CD14-positive monocyte (primary cell): ENCODE measurements around the gene CNTNAP5. TPM values are rescaled to one million over a fixed set of nuclear protein-coding genes. Genes with fewer than 3 reads are reported as not detected.

Experiments
- DNase-seq, 3 donors: peaks; one replicate each; pipeline ENCODE4 v3.0.0-alpha.2; 2011 to 2022
- H2AFZ ChIP-seq: 2 replicates; pipeline ENCODE4 v1.6.0; 2012; ENCODE audit warnings: mild to moderate bottlenecking, low read depth, low read length, inconsistent platforms; ENCODE audit not compliant: insufficient read depth, poor library complexity, severe bottlenecking
- H3K27ac ChIP-seq, 2 donors: 1 replicate in 1 of 2; 2 replicates in 1 of 2; pipeline ENCODE4 v1.5.1; 2012 to 2013; ENCODE audit warnings: low read length in 2 of 2, control low read depth in 1 of 2, inconsistent platforms in 1 of 2, low read depth in 1 of 2, mild to moderate bottlenecking in 1 of 2
- H3K27me3 ChIP-seq, 2 donors: one replicate each; pipeline versions ENCODE4 v1.6.0 to v1.6.1; 2011 to 2013; ENCODE audit warnings: low read length in 2 of 2; ENCODE audit not compliant: control insufficient read depth in 2 of 2, insufficient read depth in 2 of 2
- H3K36me3 ChIP-seq, 2 donors: replicated peaks in 1 of 2; 1 replicate in 1 of 2; 2 replicates in 1 of 2; pipeline versions ENCODE4 v1.5.1 to v1.6.1; 2012 to 2013; ENCODE audit warnings: low read length in 2 of 2, control low read depth in 1 of 2, inconsistent platforms in 1 of 2, mild to moderate bottlenecking in 1 of 2; ENCODE audit not compliant: insufficient read depth in 2 of 2, control insufficient read depth in 1 of 2
- H3K4me1 ChIP-seq, 2 donors: 1 replicate in 1 of 2; 2 replicates in 1 of 2; pipeline versions ENCODE4 v1.5.1 to v1.6.1; 2012 to 2013; ENCODE audit warnings: low read length in 2 of 2, control low read depth in 1 of 2, inconsistent platforms in 1 of 2, mild to moderate bottlenecking in 1 of 2, moderate library complexity in 1 of 2; ENCODE audit not compliant: insufficient read depth in 2 of 2, control insufficient read depth in 1 of 2
- H3K4me2 ChIP-seq: replicated peaks from 2 replicates; pipeline ENCODE3; 2012; ENCODE audit warnings: low read length, moderate library complexity, mild to moderate bottlenecking; ENCODE audit not compliant: poor library complexity, severe bottlenecking; ENCODE audit errors: extremely low read depth
- H3K4me3 ChIP-seq, 3 experiments: fragments of 200-600 bp in 1 of 3; sonication (generic) in 1 of 3; replicated peaks in 1 of 3; 1 replicate in 2 of 3; 2 replicates in 1 of 3; pipeline ENCODE4 v1.5.1; 2011 to 2013; ENCODE audit warnings: low read length in 3 of 3, mild to moderate bottlenecking in 3 of 3, control low read depth in 2 of 3, low read depth in 2 of 3, inconsistent platforms in 1 of 3, moderate library complexity in 1 of 3
- H3K79me2 ChIP-seq: 2 replicates; pipeline ENCODE4 v1.6.0; 2012; ENCODE audit warnings: mild to moderate bottlenecking, control low read depth, inconsistent platforms, low read length, moderate library complexity; ENCODE audit not compliant: insufficient read depth
- H3K9ac ChIP-seq: 2 replicates; pipeline ENCODE4 v1.6.0; 2017; ENCODE audit warnings: low read length, mild to moderate bottlenecking; ENCODE audit not compliant: insufficient read depth, poor library complexity, severe bottlenecking
- H3K9me3 ChIP-seq, 2 donors: replicated peaks in 1 of 2; 1 replicate in 1 of 2; 2 replicates in 1 of 2; pipeline versions ENCODE4 v1.5.1 to v1.6.1; 2012 to 2013; ENCODE audit warnings: low read length in 2 of 2, control low read depth in 1 of 2; ENCODE audit not compliant: control insufficient read depth in 1 of 2, insufficient read depth in 1 of 2
- H4K20me1 ChIP-seq: 2 replicates; pipeline ENCODE4 v1.6.0; 2012; ENCODE audit warnings: mild to moderate bottlenecking, low read length, control low read depth, moderate library complexity; ENCODE audit not compliant: insufficient read depth
- H3K27ac Mint-ChIP-seq, 7 donors: one replicate each; pipeline ENCODE4 v1.8.0; 2020; ENCODE audit warnings: mild to moderate bottlenecking in 7 of 7, mixed read lengths in 7 of 7, moderate library complexity in 6 of 7, inconsistent platforms in 2 of 7
- H3K27me3 Mint-ChIP-seq, 3 donors: one replicate each; pipeline ENCODE4 v1.8.0; 2021 to 2022; ENCODE audit warnings: low read depth in 3 of 3, mild to moderate bottlenecking in 3 of 3, mixed read lengths in 3 of 3, moderate library complexity in 3 of 3, inconsistent platforms in 1 of 3
- H3K36me3 Mint-ChIP-seq, 2 donors: one replicate each; pipeline ENCODE4 v1.8.0; 2020; ENCODE audit warnings: mixed read lengths in 2 of 2, inconsistent platforms in 1 of 2, mild to moderate bottlenecking in 1 of 2
- H3K4me1 Mint-ChIP-seq: one replicate; pipeline ENCODE4 v1.8.0; 2020; ENCODE audit warnings: mild to moderate bottlenecking, mixed read lengths
- H3K4me3 Mint-ChIP-seq, 2 donors: one replicate each; pipeline ENCODE4 v1.8.0; 2020; ENCODE audit warnings: mild to moderate bottlenecking in 2 of 2, mixed read lengths in 2 of 2, moderate library complexity in 1 of 2
- H3K9me3 Mint-ChIP-seq, 7 donors: one replicate each; pipeline ENCODE4 v1.8.0; 2020 to 2022; ENCODE audit warnings: mixed read lengths in 7 of 7, mild to moderate bottlenecking in 6 of 7, moderate library complexity in 6 of 7, inconsistent platforms in 2 of 7
- CTCF ChIP-seq: fragments of 200-600 bp; IDR thresholded peaks from one replicate; pipeline ENCODE4 v1.8.0; 2022; ENCODE audit warnings: antibody characterized with exemption, mild to moderate bottlenecking
- WGBS: methylation state at CpG from one replicate; pipeline ENCODE4 v1.1.5; 2013; ENCODE audit warnings: missing lambda C conversion rate; ENCODE audit not compliant: insufficient coverage; 5-methylcytosine and 5-hydroxymethylcytosine counted together
- intact Hi-C, 2 donors: fragments of 100-400 bp; cut with micrococcal nuclease; formaldehyde crosslinking; loops; one replicate each; pipeline versions ENCODE4 v1.15.0 to v1.15.1; 2023
- polyA plus RNA-seq, 3 donors: library from polyadenylated mRNA; depleted of rRNA in 1 of 3; unstranded in 2 of 3; stranded (reverse) in 1 of 3; fragments of 300-500 nt in 2 of 3; fragments of >200 nt in 1 of 3; fragmentation: Illumina TruSeq in 2 of 3; gene quantifications; 1 replicate in 2 of 3; 2 replicates in 1 of 3; pipeline ENCODE4 v1.2.3, GENCODE V29; 2012 to 2021

The CNTNAP5 gene
- polyA plus RNA-seq, 3 donors: not detected

- Histone ChIP-seq H3K27me3 (no peaks in the 10 kb centered on the region), H2AFZ (no peak overlapping the region), H3K9me3 (peaks cover 0 to 7% of the 10 kb centered on the region in 2 donors), H3K4me1 (no peaks in the 10 kb centered on the region), H3K4me2 (no peak overlapping the region), H3K4me3 (no peak overlapping the region), H3K36me3 (no peaks in the 10 kb centered on the region), H3K79me2 (no peaks in the 10 kb centered on the region), H3K9ac (no peak overlapping the region), H4K20me1 (no peaks in the 10 kb centered on the region), H3K27ac (no peak overlapping the region)
- no peaks in the 10 kb centered on the region for H3K4me1 Mint-ChIP-seq
- peaks cover 0 to 5% (median 0%) of the 10 kb centered on the region in 3 donors for H3K27me3 Mint-ChIP-seq
- intact Hi-C loops: no loop called here
- WGBS: 73% methylated on average over 1 of the region's 2 CpGs
- no peak for TF ChIP-seq CTCF
- H3K27ac Mint-ChIP-seq: no peak overlapping the region
- no peak for DNase-seq
- no peak overlapping the region for H3K4me3 Mint-ChIP-seq
- H3K36me3 Mint-ChIP-seq: no peaks in the 10 kb centered on the region
- peaks cover 0 to 6% (median 2%) of the 10 kb centered on the region in 7 donors for H3K9me3 Mint-ChIP-seq
These were observed 561.7 kb downstream of the CNTNAP5 start for GRCh38 chr2:124586835-124587234.

GRCh38 chr2:124589971-124590370 is 564.9 kb downstream of the CNTNAP5 start:
- Histone ChIP-seq H3K79me2 (no peaks in the 10 kb centered on the region), H3K4me2 (no peak overlapping the region), H3K9me3 (peaks cover 0 to 7% of the 10 kb centered on the region in 2 donors), H3K9ac (no peak overlapping the region), H3K4me3 (no peak overlapping the region), H3K4me1 (no peaks in the 10 kb centered on the region), H3K36me3 (no peaks in the 10 kb centered on the region), H4K20me1 (no peaks in the 10 kb centered on the region), H3K27me3 (no peaks in the 10 kb centered on the region), H2AFZ (no peak overlapping the region), H3K27ac (no peak overlapping the region)
- DNase-seq: no peak
- Mint-ChIP-seq H3K9me3 (peaks cover 0 to 5% (median 2%) of the 10 kb centered on the region in 7 donors), H3K4me3 (no peak overlapping the region), H3K36me3 (no peaks in the 10 kb centered on the region), H3K27me3 (no peaks in the 10 kb centered on the region), H3K27ac (no peak overlapping the region), H3K4me1 (no peaks in the 10 kb centered on the region)
- intact Hi-C loops: no loop called here
- 100% methylated on average over 2 of the region's 3 CpGs for whole genome bisulfite sequencing
- TF ChIP-seq CTCF: no peak
